ENCODE measurements around the gene PTPN14. TPM values are rescaled to one million over a fixed set of nuclear protein-coding genes. Genes with fewer than 3 reads are reported as not detected.

PTPN14 gene
- total RNA-seq, 1 experiment from 2014 or later, result 76.4 TPM

DNA sequence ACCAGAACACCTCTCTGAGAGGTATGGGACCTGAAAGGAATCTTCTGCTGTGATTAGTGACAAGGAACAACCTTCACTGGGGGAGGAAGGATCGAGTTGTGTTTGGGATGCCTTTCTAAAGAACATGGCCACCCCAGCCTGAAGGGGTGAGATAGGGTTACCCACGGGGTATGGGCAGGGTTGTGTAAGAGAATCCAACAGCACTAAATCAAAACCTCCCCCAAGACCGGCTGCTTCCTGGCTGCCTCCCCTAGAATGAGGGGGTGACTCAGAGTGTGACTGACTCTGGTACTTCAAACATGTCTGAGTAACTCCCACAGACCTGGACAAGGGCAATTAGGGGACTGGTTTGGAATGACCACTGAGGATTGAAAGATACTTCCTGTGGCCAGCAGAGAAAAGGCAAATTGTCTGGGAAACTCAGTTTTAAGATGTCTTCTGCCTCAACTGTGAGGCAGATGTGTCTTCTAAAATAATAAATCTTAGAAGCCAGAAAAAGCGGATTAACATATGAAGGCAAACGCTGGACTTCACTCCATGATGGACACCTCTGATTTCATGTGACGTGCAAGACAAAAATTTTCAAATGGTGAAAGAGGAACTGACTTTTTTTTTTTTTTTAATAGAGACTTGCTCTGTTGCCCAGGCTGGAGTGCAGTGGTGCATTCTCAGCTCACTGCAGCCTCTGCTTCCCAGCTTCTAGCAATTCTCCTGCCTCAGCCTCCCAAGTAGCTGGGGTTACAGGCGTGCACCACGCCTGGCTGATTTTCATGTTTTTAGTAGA, 6.7 kb upstream of the PTPN14 start:
- Mint-ChIP-seq H3K9me3 (no peaks in the 10 kb centered on the region), H3K27me3 (ENCODE audit: low read depth) (no peaks in the 10 kb centered on the region), H3K4me1 (peaks cover 9% of the 10 kb centered on the region in 2 experiments), H3K27ac (no peak overlapping the region), H3K4me3 (no peak overlapping the region), H3K36me3 (ENCODE audit: insufficient read depth in 1 of 3, low read depth in 3 of 3) (no peaks in the 10 kb centered on the region)
- Histone ChIP-seq H3K4me1 (ENCODE audit: insufficient read depth, low read length) (peaks cover 2% of the 10 kb centered on the region), H3K27me3 (ENCODE audit: insufficient read depth, low read length) (no peaks in the 10 kb centered on the region), H4K91ac (ENCODE audit: insufficient read length, low read depth, low read length) (no peak overlapping the region), H2BK15ac (ENCODE audit: low read depth, low read length) (no peak overlapping the region), H3K9ac (ENCODE audit: extremely low read depth, insufficient read length, low read length) (no peak overlapping the region), H4K20me1 (ENCODE audit: control insufficient read depth, insufficient read depth, insufficient read length) (no peaks in the 10 kb centered on the region), H3K9me3 (ENCODE audit: control insufficient read depth, low read depth, low read length) (no peaks in the 10 kb centered on the region), H3K27ac (ENCODE audit: insufficient read length, low read depth, low read length) (no peak overlapping the region), H4K5ac (ENCODE audit: insufficient read length, low read depth, low read length) (no peak overlapping the region), H2BK5ac (ENCODE audit: insufficient read length, low read length) (no peak overlapping the region), H2AK5ac (ENCODE audit: insufficient read length, low read length) (no peak overlapping the region), H3K23ac (ENCODE audit: insufficient read length, low read depth, low read length) (no peak overlapping the region), H3K18ac (ENCODE audit: insufficient read length, low read depth, low read length) (no peak overlapping the region), H3K79me1 (ENCODE audit: insufficient read depth, low read depth, low read length, poor library complexity, severe bottlenecking) (no peaks in the 10 kb centered on the region), H2AFZ (ENCODE audit: low read length) (no peak overlapping the region), H3K14ac (ENCODE audit: insufficient read depth, low read length) (no peak overlapping the region), H2BK120ac (ENCODE audit: low read depth, low read length, poor library complexity, severe bottlenecking) (no peak overlapping the region), H3K4me2 (ENCODE audit: insufficient read depth, insufficient read length, low read length) (no peak overlapping the region), H3T11ph (ENCODE audit: low read length) (no peak overlapping the region), H3K23me2 (ENCODE audit: insufficient read length, low read depth, low read length, poor library complexity, severe bottlenecking) (no peaks in the 10 kb centered on the region), H4K8ac (replicated peaks; ENCODE audit: insufficient read length, low read depth, low read length) (no peak overlapping the region), H2BK20ac (ENCODE audit: low read depth, low read length, poor library complexity, severe bottlenecking) (no peak overlapping the region), H2BK12ac (ENCODE audit: insufficient read length, low read depth, low read length) (no peak overlapping the region), H3K56ac (ENCODE audit: insufficient read length, low read depth, low read length) (no peak overlapping the region), H3K4ac (ENCODE audit: low read depth, low read length) (no peak overlapping the region), H3K79me2 (ENCODE audit: insufficient read depth, low read length) (no peaks in the 10 kb centered on the region)
- DNase-seq, result no peak
- WGBS (ENCODE audit: extremely low coverage, insufficient read length, low lambda C conversion rate), result no CpG with 5 or more reads among the region's 8 CpGs
- TF ChIP-seq, protein P1, sequence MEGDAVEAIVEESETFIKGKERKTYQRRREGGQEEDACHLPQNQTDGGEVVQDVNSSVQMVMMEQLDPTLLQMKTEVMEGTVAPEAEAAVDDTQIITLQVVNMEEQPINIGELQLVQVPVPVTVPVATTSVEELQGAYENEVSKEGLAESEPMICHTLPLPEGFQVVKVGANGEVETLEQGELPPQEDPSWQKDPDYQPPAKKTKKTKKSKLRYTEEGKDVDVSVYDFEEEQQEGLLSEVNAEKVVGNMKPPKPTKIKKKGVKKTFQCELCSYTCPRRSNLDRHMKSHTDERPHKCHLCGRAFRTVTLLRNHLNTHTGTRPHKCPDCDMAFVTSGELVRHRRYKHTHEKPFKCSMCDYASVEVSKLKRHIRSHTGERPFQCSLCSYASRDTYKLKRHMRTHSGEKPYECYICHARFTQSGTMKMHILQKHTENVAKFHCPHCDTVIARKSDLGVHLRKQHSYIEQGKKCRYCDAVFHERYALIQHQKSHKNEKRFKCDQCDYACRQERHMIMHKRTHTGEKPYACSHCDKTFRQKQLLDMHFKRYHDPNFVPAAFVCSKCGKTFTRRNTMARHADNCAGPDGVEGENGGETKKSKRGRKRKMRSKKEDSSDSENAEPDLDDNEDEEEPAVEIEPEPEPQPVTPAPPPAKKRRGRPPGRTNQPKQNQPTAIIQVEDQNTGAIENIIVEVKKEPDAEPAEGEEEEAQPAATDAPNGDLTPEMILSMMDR (conservative IDR thresholded peaks at IDR 0.05), result no peak
